Suprapubic skin (tissue), 3 donors: Measurements from ENCODE around the gene MRPL27.

ENCODE experiments used
- POLR2A ChIP-seq, 2 donors: fragments of 450-650 bp; IDR thresholded peaks; one replicate each; pipeline ENCODE4 v1.6.1; 2017; ENCODE audit warnings: antibody characterized with exemption in 2 of 2, mild to moderate bottlenecking in 2 of 2, moderate library complexity in 2 of 2
- TF ChIP-seq, protein P1 (sequence below), 2 donors: fragments of 200-600 bp in 1 of 2; fragments of 450-650 bp in 1 of 2; sonication (generic) in 1 of 2; IDR thresholded peaks; one replicate each; pipeline ENCODE4 v1.5.1; 2016 to 2019; ENCODE audit warnings: antibody characterized with exemption in 2 of 2, mild to moderate bottlenecking in 1 of 2, moderate library complexity in 1 of 2

DNA sequence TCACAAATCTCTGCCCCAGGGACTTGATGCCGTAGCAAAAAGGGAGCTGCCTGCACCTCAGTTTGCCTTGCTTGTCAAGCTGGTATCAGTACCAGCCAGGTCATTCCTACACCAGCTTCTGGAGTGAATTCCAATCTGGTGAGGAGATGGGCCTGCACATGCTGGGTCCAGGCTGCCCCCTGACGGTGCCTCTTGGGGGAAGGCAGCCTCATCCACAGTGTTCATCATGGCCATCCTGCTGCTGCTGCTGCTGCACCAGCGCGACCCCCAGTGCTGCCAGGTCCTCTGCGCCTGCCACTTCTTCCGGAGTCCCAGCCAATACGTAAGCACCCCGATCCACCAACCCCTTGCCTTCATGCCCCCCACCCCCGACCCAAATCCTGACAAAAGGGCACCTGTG is 8.3 kb downstream of the MRPL27 start:
- no peak for TF ChIP-seq POLR2A (IDR thresholded peaks at IDR 0.05)
- TF ChIP-seq, protein P1, sequence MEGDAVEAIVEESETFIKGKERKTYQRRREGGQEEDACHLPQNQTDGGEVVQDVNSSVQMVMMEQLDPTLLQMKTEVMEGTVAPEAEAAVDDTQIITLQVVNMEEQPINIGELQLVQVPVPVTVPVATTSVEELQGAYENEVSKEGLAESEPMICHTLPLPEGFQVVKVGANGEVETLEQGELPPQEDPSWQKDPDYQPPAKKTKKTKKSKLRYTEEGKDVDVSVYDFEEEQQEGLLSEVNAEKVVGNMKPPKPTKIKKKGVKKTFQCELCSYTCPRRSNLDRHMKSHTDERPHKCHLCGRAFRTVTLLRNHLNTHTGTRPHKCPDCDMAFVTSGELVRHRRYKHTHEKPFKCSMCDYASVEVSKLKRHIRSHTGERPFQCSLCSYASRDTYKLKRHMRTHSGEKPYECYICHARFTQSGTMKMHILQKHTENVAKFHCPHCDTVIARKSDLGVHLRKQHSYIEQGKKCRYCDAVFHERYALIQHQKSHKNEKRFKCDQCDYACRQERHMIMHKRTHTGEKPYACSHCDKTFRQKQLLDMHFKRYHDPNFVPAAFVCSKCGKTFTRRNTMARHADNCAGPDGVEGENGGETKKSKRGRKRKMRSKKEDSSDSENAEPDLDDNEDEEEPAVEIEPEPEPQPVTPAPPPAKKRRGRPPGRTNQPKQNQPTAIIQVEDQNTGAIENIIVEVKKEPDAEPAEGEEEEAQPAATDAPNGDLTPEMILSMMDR (IDR thresholded peaks at IDR 0.05) = no peak
